GM12865 (cell line): Measurements from ENCODE around the gene ERC1.

ENCODE experiments used
- DNase-seq: peaks from one replicate; pipeline ENCODE4 v3.0.0; 2010; ENCODE audit warnings: low read depth
- H3K4me3 ChIP-seq: 2 replicates; pipeline ENCODE4 v1.5.1; 2011; ENCODE audit warnings: mild to moderate bottlenecking, low read depth, low read length, control low read depth
- CTCF ChIP-seq: IDR thresholded peaks from 2 replicates; pipeline ENCODE4 v1.5.1; 2011; ENCODE audit warnings: low read length, control low read depth, low read depth, inconsistent platforms; ENCODE audit not compliant: insufficient read depth; ENCODE audit errors: missing control alignments

Gene ERC1

DNA sequence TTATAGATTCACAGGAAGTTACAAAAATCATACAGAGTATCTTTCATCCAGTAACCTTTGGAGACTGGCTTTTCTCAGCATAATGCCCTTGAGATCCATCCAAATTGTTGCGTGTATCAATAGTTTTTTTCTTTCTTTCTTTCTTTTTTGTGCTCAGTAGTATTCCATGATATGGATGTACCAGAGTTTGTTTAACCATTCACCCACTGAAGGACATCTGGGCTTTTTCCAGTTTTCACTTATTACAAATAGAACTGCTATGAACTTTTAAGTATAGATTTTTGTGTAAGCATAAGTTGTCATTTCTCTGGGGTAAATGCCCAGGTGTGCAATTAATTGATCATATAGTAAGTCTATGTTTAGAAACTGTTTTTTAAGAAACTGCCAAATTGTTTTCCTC is 524.0 kb downstream of the ERC1 start:
- DNase-seq: no peak
- no peak for TF ChIP-seq CTCF
- H3K4me3 ChIP-seq: no peak overlapping the region

DNA sequence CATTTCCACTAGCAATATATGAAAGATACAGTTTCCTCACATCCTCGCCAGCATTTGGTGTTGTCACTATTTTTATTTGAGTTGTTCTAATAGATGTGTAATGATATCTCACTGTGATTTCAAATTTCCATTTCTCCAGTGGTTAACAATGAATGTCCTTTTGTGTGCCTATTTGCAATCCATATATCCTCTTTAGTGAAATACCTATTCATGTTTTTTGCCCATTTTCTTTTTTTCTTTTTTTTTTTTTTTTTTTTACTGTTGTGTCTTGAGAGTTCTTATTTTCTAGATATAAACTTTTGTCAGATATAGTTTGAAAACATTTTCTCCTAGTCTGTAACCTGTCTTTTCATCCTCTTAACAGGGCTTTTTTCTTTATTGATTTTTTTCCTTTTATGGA is 524.4 kb downstream of the ERC1 start:
- no peak for TF ChIP-seq CTCF

DNA sequence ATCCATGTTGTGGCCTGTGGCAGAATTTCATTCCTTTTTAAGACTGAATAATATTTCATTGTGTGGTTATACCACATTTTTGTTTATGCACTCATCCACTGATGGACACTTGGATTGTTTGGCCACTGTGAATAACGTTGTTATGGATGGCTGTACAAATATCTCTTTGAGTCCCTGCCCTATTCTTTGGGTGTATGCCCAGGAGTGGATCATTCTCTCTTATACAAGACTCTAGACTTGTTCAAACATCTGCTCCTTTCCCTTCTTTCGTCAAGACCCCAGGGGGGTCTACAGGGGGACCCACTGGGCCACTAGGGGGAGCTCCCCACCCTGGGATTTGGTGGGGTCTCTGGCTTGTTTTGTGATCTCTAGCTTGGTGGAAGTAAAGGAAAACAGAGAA is 526.0 kb downstream of the ERC1 start:
- no peak overlapping the region for H3K4me3 ChIP-seq
- TF ChIP-seq CTCF: peak; percentile 58
- no peak for DNase-seq

More for the DNA sequence above, 524.4 kb downstream of the ERC1 start:
- H3K4me3 ChIP-seq: no peak overlapping the region
- DNase-seq: no peak

DNA sequence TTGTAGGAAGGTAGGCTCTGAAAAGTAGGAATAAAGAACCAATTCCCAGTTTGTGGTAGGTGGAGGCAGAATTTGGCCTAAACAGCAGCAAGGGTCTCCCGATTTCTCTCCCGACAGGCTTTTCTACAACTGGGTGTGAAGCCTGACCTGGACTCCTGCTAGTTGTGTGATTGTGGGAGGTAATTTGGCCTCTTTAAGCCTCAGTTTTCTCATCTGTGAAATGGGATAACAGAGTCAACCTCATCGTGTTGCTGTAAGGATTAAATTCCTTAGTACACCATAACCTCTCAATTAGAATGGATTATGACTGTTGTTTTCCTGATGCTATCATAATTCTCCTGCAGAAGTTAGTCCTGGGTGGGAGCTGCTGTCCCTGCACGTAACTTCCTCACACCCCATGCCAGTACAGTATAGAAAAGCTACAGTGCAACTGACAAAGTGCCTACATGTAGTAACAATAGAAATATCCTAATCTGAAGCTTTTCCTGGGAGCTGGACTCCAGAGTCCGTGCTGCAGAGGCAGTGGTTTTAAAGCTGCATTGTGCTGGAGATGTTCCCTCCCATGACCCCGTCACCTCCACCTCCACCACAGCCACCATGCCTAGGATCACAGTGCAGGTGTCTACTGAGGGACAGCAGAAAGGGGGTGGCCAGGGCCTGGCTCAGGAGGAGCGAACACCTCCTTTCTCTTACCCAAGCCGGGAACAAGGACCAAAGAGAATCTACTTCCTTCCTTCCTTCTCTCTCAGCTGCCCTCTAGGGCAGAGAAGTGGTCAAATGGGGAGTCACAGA is 526.9 kb downstream of the ERC1 start:
- TF ChIP-seq CTCF: no peak
- H3K4me3 ChIP-seq: no peak overlapping the region
- DNase-seq: no peak

DNA sequence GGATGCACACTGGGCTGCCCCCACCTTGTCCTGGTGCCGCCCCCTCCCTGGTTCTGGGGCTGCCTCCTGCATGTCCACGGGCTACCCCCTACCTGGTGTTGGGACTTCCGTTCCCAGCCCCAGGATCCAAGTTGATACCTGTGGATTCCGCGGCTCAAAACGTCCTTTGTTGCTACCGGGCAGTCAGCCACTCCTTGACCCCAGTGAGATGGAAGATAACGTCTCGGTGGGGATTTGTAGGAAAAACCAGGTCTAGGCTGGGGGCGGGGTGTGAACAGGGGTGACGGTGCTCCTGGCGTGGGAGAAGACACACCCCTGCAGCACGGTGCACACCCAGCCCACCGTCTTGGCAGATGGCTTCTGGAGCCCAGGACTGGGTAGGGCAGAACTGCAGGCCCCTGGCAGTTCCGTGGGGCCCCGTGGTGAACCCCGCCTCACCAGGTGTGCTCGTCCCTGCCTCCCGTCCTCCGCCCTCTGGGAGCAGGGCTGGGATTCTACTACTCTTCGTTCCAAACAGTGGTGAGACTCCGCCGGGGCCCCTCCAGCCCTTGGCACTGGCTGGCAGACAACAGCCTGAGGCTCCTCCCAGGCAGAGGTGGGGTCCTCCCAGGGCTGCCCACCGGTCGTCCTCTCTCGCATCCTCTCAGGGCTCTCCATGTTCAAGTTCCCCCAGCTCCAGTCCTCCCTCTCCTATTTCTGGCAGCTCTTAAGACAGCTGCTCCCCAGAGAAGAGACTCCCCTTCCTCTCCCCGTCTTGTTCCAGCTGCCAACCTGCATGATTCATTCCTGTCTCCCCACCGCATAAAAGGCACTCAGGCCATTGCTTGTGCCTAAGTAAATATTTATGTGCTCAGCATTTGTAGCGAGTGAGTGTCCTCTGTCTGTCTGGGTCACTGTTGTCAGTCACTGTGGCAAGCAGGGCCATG is 527.8 kb downstream of the ERC1 start:
- DNase-seq: no peak
- TF ChIP-seq CTCF: no peak
- H3K4me3 ChIP-seq: no peak overlapping the region

DNA sequence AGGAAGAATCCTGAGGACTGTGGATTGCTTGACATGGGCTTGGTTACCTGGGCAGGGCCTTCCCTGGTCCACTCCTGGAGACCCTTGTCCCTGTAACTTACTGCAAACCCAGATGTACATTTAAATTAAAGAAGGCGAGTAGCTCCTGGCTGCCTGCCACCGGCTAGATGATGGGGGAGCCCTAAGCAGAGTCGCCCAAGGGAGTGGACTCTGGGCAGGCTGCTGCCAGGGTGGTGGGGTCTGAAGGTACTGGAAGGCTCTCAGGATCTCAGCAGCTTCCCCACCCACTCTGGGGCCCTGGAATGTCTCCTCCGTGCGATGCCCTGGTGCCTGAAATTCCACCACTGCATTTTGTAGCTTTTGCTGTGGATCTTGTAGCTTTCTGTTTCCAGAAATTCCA is 528.6 kb downstream of the ERC1 start:
- DNase-seq: no peak
- no peak for TF ChIP-seq CTCF

DNA sequence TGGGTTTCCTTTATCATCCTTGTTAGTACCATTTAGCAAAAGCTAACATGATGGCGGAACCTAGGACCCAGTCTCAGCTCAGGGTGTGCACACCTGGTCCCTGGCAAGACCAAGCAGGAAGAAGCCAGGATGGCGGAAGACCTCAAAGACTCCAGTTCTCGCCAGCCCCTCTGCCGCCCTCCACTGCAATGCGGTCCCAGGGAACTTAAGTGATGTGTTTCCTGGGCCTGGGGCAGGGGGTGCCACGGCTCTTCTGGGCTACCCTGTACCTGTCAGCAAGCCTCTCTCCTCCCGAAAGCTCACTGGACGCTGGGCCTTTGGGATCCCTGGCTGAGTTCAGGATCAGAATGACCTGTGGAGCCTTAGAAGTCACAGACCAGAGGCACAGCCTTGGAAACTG is 532.0 kb downstream of the ERC1 start:
- H3K4me3 ChIP-seq: no peak overlapping the region
- DNase-seq: no peak
- no peak for TF ChIP-seq CTCF

More for the DNA sequence above, 528.6 kb downstream of the ERC1 start:
- H3K4me3 ChIP-seq: no peak overlapping the region
